HL-60 (cell line): ENCODE results near the gene PBX3.

Experiments
- DNase-seq, 2 experiments: peaks; one replicate each; pipeline ENCODE4 v3.0.0-alpha.2; 2010 to 2020; ENCODE audit warnings: low read depth in 1 of 2, low spot score in 1 of 2
- H3K27ac ChIP-seq: fragments of 250-450 bp; sonication (Bioruptor Pico); replicated peaks from 2 replicates; pipeline ENCODE4 v1.5.1; 2020; ENCODE audit warnings: mild to moderate bottlenecking, moderate library complexity
- H3K27me3 ChIP-seq: fragments of 250-450 bp; sonication (Bioruptor Pico); 2 replicates; pipeline ENCODE4 v1.5.1; 2021; ENCODE audit warnings: mild to moderate bottlenecking, moderate library complexity; ENCODE audit not compliant: insufficient read depth, poor library complexity, severe bottlenecking
- H3K4me3 ChIP-seq: replicated peaks from 2 replicates; pipeline ENCODE4 v1.5.1; 2011; ENCODE audit warnings: mild to moderate bottlenecking, control low read depth, low read length; ENCODE audit not compliant: insufficient read depth
- GABPA ChIP-seq: IDR thresholded peaks from 2 replicates; pipeline ENCODE4 v1.6.1; 2012; ENCODE audit warnings: low read depth
- POLR2AphosphoS5 ChIP-seq: IDR thresholded peaks from 2 replicates; pipeline ENCODE4 v1.6.1; 2012; ENCODE audit warnings: low read depth
- SPI1 ChIP-seq: IDR thresholded peaks from 2 replicates; pipeline ENCODE4 v1.6.1; 2012; ENCODE audit warnings: low read depth, mild to moderate bottlenecking, borderline replicate concordance
- TF ChIP-seq, protein P1 (sequence below): IDR thresholded peaks from one replicate; pipeline ENCODE4 v1.5.1; 2011; ENCODE audit warnings: low read length, control low read depth, inconsistent platforms; ENCODE audit not compliant: insufficient read depth
- TF ChIP-seq, protein P2 (sequence below): IDR thresholded peaks from 2 replicates; pipeline ENCODE4 v1.6.1; 2012; ENCODE audit warnings: low read depth; ENCODE audit not compliant: insufficient replicate concordance

The PBX3 gene

DNA sequence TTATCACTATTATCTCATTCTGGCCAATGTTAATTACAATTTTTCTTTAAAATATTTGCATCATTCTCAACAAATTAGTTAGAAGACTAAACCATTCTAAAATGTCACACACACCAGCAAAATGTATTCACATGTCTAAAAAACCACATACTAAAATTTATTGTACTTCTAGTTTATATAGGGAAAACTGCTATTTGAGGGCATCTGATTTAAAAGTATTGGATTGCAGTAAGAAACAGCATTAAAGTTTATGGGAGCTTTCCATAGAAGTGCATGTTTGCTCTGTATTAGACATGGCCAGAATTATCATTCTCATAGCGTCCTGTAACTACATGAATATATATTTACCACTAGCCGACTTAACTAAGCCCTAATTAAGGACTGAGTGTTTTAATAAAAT, 150.3 kb downstream of the PBX3 start:
- Histone ChIP-seq H3K27me3 (no peaks in the 10 kb centered on the region), H3K27ac (no peak overlapping the region), H3K4me3 (no peak overlapping the region)
- no peak for TF ChIP-seq SPI1
- TF ChIP-seq GABPA = no peak
- TF ChIP-seq POLR2AphosphoS5 = no peak
- TF ChIP-seq, protein P1, sequence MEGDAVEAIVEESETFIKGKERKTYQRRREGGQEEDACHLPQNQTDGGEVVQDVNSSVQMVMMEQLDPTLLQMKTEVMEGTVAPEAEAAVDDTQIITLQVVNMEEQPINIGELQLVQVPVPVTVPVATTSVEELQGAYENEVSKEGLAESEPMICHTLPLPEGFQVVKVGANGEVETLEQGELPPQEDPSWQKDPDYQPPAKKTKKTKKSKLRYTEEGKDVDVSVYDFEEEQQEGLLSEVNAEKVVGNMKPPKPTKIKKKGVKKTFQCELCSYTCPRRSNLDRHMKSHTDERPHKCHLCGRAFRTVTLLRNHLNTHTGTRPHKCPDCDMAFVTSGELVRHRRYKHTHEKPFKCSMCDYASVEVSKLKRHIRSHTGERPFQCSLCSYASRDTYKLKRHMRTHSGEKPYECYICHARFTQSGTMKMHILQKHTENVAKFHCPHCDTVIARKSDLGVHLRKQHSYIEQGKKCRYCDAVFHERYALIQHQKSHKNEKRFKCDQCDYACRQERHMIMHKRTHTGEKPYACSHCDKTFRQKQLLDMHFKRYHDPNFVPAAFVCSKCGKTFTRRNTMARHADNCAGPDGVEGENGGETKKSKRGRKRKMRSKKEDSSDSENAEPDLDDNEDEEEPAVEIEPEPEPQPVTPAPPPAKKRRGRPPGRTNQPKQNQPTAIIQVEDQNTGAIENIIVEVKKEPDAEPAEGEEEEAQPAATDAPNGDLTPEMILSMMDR = no peak
- no peak for DNase-seq

DNA sequence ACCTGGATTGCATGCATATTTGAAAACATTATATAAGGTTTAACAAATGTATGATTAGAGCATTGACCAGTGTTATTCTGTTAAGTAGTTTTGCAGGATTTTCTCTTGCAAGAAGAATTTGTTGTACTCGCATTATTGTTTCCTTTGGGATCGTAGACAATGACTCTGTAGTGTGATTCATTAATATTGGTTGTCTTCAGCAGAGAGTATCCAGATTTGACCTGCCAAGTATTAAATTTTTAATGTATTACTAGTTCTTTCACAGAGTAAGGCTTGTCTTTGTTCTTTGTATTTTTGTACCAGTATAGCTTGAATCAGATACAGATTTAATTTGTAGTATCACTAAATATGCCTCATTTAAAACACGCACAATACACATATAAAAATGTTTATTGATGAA, 155.0 kb downstream of the PBX3 start:
- H3K4me3 ChIP-seq = no peak overlapping the region
- DNase-seq = no peak
- no peak overlapping the region for H3K27ac ChIP-seq
- H3K27me3 ChIP-seq = no peaks in the 10 kb centered on the region
- no peak for TF ChIP-seq GABPA
- no peak for TF ChIP-seq POLR2AphosphoS5
- TF ChIP-seq, protein P1 = no peak
- TF ChIP-seq SPI1 = no peak
- TF ChIP-seq, protein P2, sequence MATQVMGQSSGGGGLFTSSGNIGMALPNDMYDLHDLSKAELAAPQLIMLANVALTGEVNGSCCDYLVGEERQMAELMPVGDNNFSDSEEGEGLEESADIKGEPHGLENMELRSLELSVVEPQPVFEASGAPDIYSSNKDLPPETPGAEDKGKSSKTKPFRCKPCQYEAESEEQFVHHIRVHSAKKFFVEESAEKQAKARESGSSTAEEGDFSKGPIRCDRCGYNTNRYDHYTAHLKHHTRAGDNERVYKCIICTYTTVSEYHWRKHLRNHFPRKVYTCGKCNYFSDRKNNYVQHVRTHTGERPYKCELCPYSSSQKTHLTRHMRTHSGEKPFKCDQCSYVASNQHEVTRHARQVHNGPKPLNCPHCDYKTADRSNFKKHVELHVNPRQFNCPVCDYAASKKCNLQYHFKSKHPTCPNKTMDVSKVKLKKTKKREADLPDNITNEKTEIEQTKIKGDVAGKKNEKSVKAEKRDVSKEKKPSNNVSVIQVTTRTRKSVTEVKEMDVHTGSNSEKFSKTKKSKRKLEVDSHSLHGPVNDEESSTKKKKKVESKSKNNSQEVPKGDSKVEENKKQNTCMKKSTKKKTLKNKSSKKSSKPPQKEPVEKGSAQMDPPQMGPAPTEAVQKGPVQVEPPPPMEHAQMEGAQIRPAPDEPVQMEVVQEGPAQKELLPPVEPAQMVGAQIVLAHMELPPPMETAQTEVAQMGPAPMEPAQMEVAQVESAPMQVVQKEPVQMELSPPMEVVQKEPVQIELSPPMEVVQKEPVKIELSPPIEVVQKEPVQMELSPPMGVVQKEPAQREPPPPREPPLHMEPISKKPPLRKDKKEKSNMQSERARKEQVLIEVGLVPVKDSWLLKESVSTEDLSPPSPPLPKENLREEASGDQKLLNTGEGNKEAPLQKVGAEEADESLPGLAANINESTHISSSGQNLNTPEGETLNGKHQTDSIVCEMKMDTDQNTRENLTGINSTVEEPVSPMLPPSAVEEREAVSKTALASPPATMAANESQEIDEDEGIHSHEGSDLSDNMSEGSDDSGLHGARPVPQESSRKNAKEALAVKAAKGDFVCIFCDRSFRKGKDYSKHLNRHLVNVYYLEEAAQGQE = no peak

DNA sequence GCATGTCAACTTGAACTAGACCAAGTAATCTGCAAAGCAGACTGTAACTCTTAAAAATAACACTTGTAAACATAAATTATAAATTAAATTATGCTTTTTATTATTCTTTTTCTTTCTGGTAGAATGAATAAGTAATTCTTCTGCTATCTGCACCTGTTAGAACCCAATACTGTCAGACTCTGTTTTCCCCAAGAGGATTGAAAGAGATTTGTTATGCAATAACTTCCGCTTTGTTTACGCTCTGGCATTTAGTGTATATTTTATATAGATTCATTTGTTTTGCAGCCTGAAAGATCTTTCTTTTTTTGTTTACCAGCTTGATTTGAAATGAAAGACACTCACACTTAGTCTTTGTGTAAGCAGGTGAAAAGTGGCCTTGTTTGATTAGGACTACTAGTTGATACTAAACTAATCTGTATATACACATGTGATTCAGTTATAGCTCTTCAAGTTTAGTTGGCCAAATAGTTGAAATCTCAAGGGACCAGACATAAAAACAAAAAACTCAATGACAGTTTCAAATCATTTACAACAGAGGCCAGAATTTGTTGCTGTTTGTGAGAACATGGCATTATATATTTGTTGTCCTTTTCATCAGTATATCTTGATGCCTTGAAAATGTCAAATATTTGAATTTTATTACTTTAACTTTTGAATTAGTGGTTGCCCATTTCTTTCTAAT, 155.8 kb downstream of the PBX3 start:
- Histone ChIP-seq H3K27ac (no peak overlapping the region), H3K4me3 (no peak overlapping the region), H3K27me3 (no peaks in the 10 kb centered on the region)
- TF ChIP-seq SPI1 (no peak), POLR2AphosphoS5 (no peak), GABPA (no peak)
- TF ChIP-seq, protein P2 = no peak
- TF ChIP-seq, protein P1 = no peak
- no peak for DNase-seq

DNA sequence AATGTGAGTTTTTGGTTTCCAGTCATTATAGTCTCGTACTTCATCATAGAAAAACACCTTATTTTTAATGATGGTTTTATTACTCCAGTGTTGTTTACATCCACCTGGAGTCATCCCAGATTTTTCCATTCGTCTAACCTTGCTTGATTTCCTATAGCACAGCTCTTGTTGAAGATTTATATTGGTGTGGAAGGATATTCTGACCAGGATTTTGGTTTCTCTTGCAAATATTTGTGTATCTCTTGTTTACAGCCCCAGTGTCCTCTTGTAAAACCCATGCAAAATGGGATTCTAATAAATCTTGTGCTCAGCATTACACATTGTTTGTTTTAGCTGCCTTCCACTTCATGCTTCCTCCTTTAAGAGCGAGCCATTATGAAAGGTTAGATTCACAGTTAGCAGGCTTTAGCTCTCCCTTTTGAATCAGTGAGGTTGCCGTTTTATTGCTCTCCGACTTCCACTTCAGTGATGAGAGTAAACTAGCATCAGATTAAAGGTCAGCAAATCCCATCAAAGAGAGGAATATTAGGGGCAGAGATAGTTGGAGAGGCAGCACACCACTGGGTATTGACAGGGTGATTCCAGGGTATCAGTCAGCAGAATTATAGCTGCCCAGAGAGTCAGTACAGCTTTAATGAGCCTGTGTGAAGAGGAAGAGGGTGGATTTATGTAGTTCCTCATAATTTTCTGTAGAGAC, 157.1 kb downstream of the PBX3 start:
- no peak overlapping the region for H3K4me3 ChIP-seq
- TF ChIP-seq POLR2AphosphoS5 = no peak
- peak; percentile 28; the same call in 1 of the 2 replicates for TF ChIP-seq SPI1
- DNase-seq = peak in 1 of 2 experiments; percentile 29
- H3K27ac ChIP-seq = peak overlapping the region; percentile 34
- H3K27me3 ChIP-seq = no peaks in the 10 kb centered on the region
